HCT116 (cell line): ENCODE data around the gene PTBP3. TPM values are rescaled to one million over a fixed set of nuclear protein-coding genes. Genes with fewer than 3 reads are reported as not detected.

Experiments used
- ATAC-seq: fragments of 200-7000 bp; cut with Tn5 transposase; 2 replicates; pipeline ENCODE4 v1.9.1; 2020; ENCODE audit warnings: mild to moderate bottlenecking, moderate library complexity
- BruUV-seq: library from RNA; stranded (reverse); fragments of 400-500 nt; replicated peaks from 2 replicates; lab custom pipeline; 2021; lab: Mats Ljungman, UMichigan
- CTCF ChIA-PET: fragments of 300-600 bp; sonication (Branson Sonifier 250); formaldehyde crosslinking; loops from one replicate; lab custom pipeline; 2021; ENCODE audit warnings: antibody characterized with exemption; lab: Charles Lee
- POLR2A ChIA-PET: fragments of 300-600, 350-600 bp; sonication (Branson Sonifier 250); formaldehyde crosslinking; loops from one replicate; lab custom pipeline; 2021; ENCODE audit warnings: antibody characterized with exemption; lab: Charles Lee
- RAD21 ChIA-PET, 2 experiments: fragments of 300-600 bp; sonication (Branson Sonifier 250); formaldehyde crosslinking; loops; one replicate each; lab custom pipeline; 2023; ENCODE audit warnings: low total read pairs in 2 of 2; ENCODE audit not compliant: uncharacterized antibody in 2 of 2, unreplicated experiment in 2 of 2, low non-redundant PET in 1 of 2; lab: Charles Lee
- DNase-seq: peaks from one replicate; pipeline ENCODE4 v3.0.0-alpha.2; 2010; ENCODE audit warnings: low read depth, low spot score
- H2AFZ ChIP-seq: fragments of 200-600 bp; shearing (Covaris generic), sonication (generic); 2 replicates; pipeline ENCODE4 v1.6.1; 2017; ENCODE audit warnings: low read depth, mixed run types, mixed read lengths, antibody characterized with exemption, low read length; ENCODE audit not compliant: poor library complexity, severe bottlenecking
- H3K27ac ChIP-seq: 2 replicates; pipeline ENCODE4 v1.5.1; 2012; ENCODE audit warnings: low read depth, low read length
- H3K27me3 ChIP-seq: fragments of 200-600 bp; sonication (generic); 2 replicates; pipeline ENCODE4 v1.6.1; 2016; ENCODE audit warnings: mixed run types, low read length, mixed read lengths; ENCODE audit not compliant: insufficient read depth
- H3K36me3 ChIP-seq, 2 experiments: fragments of 200-500 bp in 1 of 2; fragments of 200-600 bp in 1 of 2; sonication (Bioruptor generic) in 1 of 2; sonication (generic) in 1 of 2; 2 replicates each; pipeline versions ENCODE4 v1.5.1 to v1.6.1; 2014 to 2016; ENCODE audit warnings: low read length in 2 of 2, inconsistent platforms in 1 of 2, mixed read lengths in 1 of 2, mixed run types in 1 of 2; ENCODE audit not compliant: insufficient read depth in 2 of 2, control insufficient read depth in 1 of 2
- H3K4me1 ChIP-seq, 2 experiments: fragments of 200-600 bp in 1 of 2; sonication (generic) in 1 of 2; 2 replicates each; pipeline versions ENCODE4 v1.5.1 to v1.6.1; 2012 to 2017; ENCODE audit warnings: low read length in 2 of 2, inconsistent platforms in 1 of 2, mild to moderate bottlenecking in 1 of 2, mixed read lengths in 1 of 2, mixed run types in 1 of 2, moderate library complexity in 1 of 2; ENCODE audit not compliant: insufficient read depth in 2 of 2, control insufficient read depth in 1 of 2
- H3K4me2 ChIP-seq: fragments of 200-600 bp; sonication (generic); 2 replicates; pipeline ENCODE4 v1.6.1; 2017; ENCODE audit warnings: mixed run types, low read length, mixed read lengths
- H3K4me3 ChIP-seq, 2 experiments: fragments of 200-600 bp in 1 of 2; sonication (generic) in 1 of 2; replicated peaks in 1 of 2; 2 replicates each; pipeline ENCODE4 v1.5.1; 2011 to 2016; ENCODE audit warnings: low read length in 2 of 2, control low read depth in 1 of 2, low read depth in 1 of 2, mild to moderate bottlenecking in 1 of 2, mixed read lengths in 1 of 2, mixed run types in 1 of 2
- H3K79me2 ChIP-seq: fragments of 200-600 bp; sonication (generic); 2 replicates; pipeline ENCODE4 v1.6.1; 2017; ENCODE audit warnings: mild to moderate bottlenecking, mixed run types, low read length, moderate library complexity, mixed read lengths; ENCODE audit not compliant: insufficient read depth
- H3K9ac ChIP-seq: fragments of 200-600 bp; sonication (generic); 2 replicates; pipeline ENCODE4 v1.6.1; 2016; ENCODE audit warnings: low read length, mixed read lengths
- H3K9me2 ChIP-seq: fragments of 200-600 bp; sonication (generic), shearing (Covaris generic); 2 replicates; pipeline ENCODE4 v1.6.1; 2017; ENCODE audit warnings: mixed run types, mild to moderate bottlenecking, moderate library complexity; ENCODE audit not compliant: insufficient read depth
- H3K9me3 ChIP-seq, 2 experiments: fragments of 200-500 bp in 1 of 2; fragments of 200-600 bp in 1 of 2; sonication (Bioruptor generic) in 1 of 2; sonication (generic) in 1 of 2; 2 replicates each; pipeline ENCODE4 v1.6.1; 2014 to 2017; ENCODE audit warnings: low read length in 2 of 2, mixed read lengths in 2 of 2, inconsistent platforms in 1 of 2, low read depth in 1 of 2, mild to moderate bottlenecking in 1 of 2, mixed run types in 1 of 2, moderate library complexity in 1 of 2; ENCODE audit not compliant: control insufficient read depth in 1 of 2, insufficient read depth in 1 of 2
- H4K20me1 ChIP-seq: fragments of 200-600 bp; sonication (generic), shearing (Covaris generic); 2 replicates; pipeline ENCODE4 v1.6.1; 2017; ENCODE audit warnings: mixed run types, mild to moderate bottlenecking, moderate library complexity; ENCODE audit not compliant: insufficient read depth
- CBX3 ChIP-seq: IDR thresholded peaks from 2 replicates; pipeline ENCODE4 v1.6.1; 2012; ENCODE audit warnings: low read depth
- EZH2phosphoT487 ChIP-seq: fragments of 200-600 bp; IDR thresholded peaks from 2 replicates; pipeline ENCODE4 v1.6.1; 2018; ENCODE audit warnings: antibody characterized with exemption, borderline replicate concordance
- POLR2A ChIP-seq: IDR thresholded peaks from 2 replicates; pipeline ENCODE4 v1.7.0; 2011; ENCODE audit warnings: borderline replicate concordance; ENCODE audit not compliant: insufficient read depth, insufficient read length; ENCODE audit errors: extremely low read depth
- RAD21 ChIP-seq: IDR thresholded peaks from 2 replicates; pipeline ENCODE4 v1.6.1; 2012; ENCODE audit warnings: low read depth, mild to moderate bottlenecking
- ZFX ChIP-seq: fragments of 450-650 bp; IDR thresholded peaks from 2 replicates; pipeline ENCODE4 v1.6.1; 2017
- intact Hi-C: fragments of 100-400 bp; cut with micrococcal nuclease; formaldehyde crosslinking; loops from 2 replicates; pipeline ENCODE4 v1.10.0; 2022
- total RNA-seq: library from RNA; stranded (reverse); gene quantifications from one replicate; pipeline ENCODE4 v1.2.1, GENCODE V29; 2021; ENCODE audit not compliant: unreplicated experiment
- TF ChIP-seq, protein P1 (sequence below): IDR thresholded peaks from 2 replicates; pipeline ENCODE4 v1.6.1; 2012
- TF ChIP-seq, protein P2 (sequence below): IDR thresholded peaks from 2 replicates; pipeline ENCODE4 v1.6.1; 2012; ENCODE audit warnings: low read depth

Gene PTBP3
- total RNA-seq, 1 experiment from 2014 or later, result 102 TPM

DNA sequence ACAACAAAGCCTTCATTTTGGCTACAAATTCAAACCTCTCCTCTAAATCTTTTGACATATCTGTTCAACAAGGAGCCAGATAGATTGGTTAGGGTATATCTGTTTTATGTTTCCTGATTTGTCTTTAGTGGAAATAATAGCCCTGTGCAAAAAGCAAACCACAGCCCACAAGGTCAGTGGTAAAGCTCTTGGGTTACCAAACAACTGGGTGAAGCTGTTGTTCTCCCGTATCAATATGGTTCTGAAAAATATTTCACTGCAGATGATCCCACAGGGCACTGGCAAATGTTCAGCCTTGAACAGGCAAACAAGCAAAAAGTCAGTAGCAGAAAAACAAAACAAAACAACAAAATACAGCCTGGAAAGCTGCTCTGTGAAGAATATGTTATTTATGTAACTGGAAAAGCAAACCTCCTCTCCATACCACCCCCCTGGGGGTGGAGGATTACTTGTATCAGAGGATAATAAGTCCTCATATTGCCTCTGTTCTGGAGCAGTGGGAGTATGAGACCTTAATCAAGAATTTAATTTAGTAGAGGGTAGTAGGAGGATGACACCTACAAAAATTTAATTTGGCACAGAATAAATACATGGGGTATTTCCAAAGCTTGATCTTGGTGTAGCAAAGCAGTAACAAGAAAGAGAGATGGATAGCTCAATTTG lies 20.8 kb upstream of the PTBP3 start:
- Histone ChIP-seq H3K9me2 (no peaks in the 10 kb centered on the region), H3K36me3 (no peaks in the 10 kb centered on the region), H3K27ac (no peak overlapping the region)
- ATAC-seq (no peak), DNase-seq (no peak)
- intact Hi-C loops, result no loop called here
- BruUV-seq, result no TSS peak
- POLR2A ChIA-PET, result no interaction called here
- TF ChIP-seq POLR2A (no peak), EZH2phosphoT487 (no peak), CBX3 (no peak), ZFX (no peak), RAD21 (no peak)
- TF ChIP-seq, protein P1, sequence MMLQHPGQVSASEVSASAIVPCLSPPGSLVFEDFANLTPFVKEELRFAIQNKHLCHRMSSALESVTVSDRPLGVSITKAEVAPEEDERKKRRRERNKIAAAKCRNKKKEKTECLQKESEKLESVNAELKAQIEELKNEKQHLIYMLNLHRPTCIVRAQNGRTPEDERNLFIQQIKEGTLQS, result no peak
- TF ChIP-seq, protein P2, sequence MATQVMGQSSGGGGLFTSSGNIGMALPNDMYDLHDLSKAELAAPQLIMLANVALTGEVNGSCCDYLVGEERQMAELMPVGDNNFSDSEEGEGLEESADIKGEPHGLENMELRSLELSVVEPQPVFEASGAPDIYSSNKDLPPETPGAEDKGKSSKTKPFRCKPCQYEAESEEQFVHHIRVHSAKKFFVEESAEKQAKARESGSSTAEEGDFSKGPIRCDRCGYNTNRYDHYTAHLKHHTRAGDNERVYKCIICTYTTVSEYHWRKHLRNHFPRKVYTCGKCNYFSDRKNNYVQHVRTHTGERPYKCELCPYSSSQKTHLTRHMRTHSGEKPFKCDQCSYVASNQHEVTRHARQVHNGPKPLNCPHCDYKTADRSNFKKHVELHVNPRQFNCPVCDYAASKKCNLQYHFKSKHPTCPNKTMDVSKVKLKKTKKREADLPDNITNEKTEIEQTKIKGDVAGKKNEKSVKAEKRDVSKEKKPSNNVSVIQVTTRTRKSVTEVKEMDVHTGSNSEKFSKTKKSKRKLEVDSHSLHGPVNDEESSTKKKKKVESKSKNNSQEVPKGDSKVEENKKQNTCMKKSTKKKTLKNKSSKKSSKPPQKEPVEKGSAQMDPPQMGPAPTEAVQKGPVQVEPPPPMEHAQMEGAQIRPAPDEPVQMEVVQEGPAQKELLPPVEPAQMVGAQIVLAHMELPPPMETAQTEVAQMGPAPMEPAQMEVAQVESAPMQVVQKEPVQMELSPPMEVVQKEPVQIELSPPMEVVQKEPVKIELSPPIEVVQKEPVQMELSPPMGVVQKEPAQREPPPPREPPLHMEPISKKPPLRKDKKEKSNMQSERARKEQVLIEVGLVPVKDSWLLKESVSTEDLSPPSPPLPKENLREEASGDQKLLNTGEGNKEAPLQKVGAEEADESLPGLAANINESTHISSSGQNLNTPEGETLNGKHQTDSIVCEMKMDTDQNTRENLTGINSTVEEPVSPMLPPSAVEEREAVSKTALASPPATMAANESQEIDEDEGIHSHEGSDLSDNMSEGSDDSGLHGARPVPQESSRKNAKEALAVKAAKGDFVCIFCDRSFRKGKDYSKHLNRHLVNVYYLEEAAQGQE, result no peak
- TF ChIP-seq, all 23 proteins: peak for 0
- Histone ChIP-seq H3K4me3 (no peak overlapping the region), H3K79me2 (no peaks in the 10 kb centered on the region), H4K20me1 (no peaks in the 10 kb centered on the region), H3K9me3 (no peaks in the 10 kb centered on the region), H3K4me2 (no peak overlapping the region), H3K4me1 (no peaks in the 10 kb centered on the region), H3K27me3 (no peaks in the 10 kb centered on the region), H3K9ac (no peak overlapping the region), H2AFZ (no peak overlapping the region)
- CTCF ChIA-PET, result no interaction called here
- RAD21 ChIA-PET, result no interaction called here
